ENCODE results near the gene SGSM1.
A peak's percentile ranks its signal among the peaks of the same experiment; 100 is the strongest.

GRCh38 chr22:24834845-24835570 lies 29.0 kb downstream of the SGSM1 start:
- TF ChIP-seq, protein P1, sequence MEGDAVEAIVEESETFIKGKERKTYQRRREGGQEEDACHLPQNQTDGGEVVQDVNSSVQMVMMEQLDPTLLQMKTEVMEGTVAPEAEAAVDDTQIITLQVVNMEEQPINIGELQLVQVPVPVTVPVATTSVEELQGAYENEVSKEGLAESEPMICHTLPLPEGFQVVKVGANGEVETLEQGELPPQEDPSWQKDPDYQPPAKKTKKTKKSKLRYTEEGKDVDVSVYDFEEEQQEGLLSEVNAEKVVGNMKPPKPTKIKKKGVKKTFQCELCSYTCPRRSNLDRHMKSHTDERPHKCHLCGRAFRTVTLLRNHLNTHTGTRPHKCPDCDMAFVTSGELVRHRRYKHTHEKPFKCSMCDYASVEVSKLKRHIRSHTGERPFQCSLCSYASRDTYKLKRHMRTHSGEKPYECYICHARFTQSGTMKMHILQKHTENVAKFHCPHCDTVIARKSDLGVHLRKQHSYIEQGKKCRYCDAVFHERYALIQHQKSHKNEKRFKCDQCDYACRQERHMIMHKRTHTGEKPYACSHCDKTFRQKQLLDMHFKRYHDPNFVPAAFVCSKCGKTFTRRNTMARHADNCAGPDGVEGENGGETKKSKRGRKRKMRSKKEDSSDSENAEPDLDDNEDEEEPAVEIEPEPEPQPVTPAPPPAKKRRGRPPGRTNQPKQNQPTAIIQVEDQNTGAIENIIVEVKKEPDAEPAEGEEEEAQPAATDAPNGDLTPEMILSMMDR (IDR thresholded peaks at IDR 0.05) = peak; percentile 43
- TF ChIP-seq ZFX (IDR thresholded peaks at IDR 0.05; ENCODE audit: borderline replicate concordance) = no peak
